GM23338 (cell line): ENCODE data around the gene GTF3C5. TPM values are rescaled to one million over a fixed set of nuclear protein-coding genes. Genes with fewer than 3 reads are reported as not detected.

Experiments
- ATAC-seq: fragments of 200-7000 bp; cut with Tn5 transposase; 3 replicates; pipeline ENCODE4 v1.9.1; 2020
- DNase-seq: peaks from one replicate; pipeline ENCODE4 v3.0.0-alpha.2; 2015; ENCODE audit warnings: low spot score
- H2AFZ ChIP-seq: fragments of 200-600 bp; sonication (generic); 2 replicates; pipeline ENCODE4 v1.8.0; 2016; ENCODE audit warnings: antibody characterized with exemption, mild to moderate bottlenecking, moderate library complexity
- H3F3A ChIP-seq: fragments of 200-600 bp; sonication (generic); replicated peaks from 2 replicates; pipeline ENCODE4 v1.8.0; 2017; ENCODE audit warnings: antibody characterized with exemption, mixed run types, low read depth
- H3K27ac ChIP-seq: fragments of 200-600 bp; sonication (generic); 2 replicates; pipeline ENCODE4 v1.6.1; 2016; ENCODE audit warnings: low read depth
- H3K27me3 ChIP-seq: fragments of 200-600 bp; sonication (generic); 2 replicates; pipeline ENCODE4 v1.8.0; 2016; ENCODE audit warnings: mild to moderate bottlenecking, mixed run types, moderate library complexity; ENCODE audit not compliant: insufficient read depth
- H3K36me3 ChIP-seq: fragments of 200-600 bp; sonication (generic); 2 replicates; pipeline ENCODE4 v1.8.0; 2016; ENCODE audit warnings: mild to moderate bottlenecking; ENCODE audit not compliant: insufficient read depth
- H3K4me1 ChIP-seq: fragments of 200-600 bp; sonication (generic); 2 replicates; pipeline ENCODE4 v1.8.0; 2016; ENCODE audit warnings: mild to moderate bottlenecking, moderate library complexity; ENCODE audit not compliant: insufficient read depth
- H3K4me2 ChIP-seq: fragments of 200-600 bp; sonication (generic); 2 replicates; pipeline ENCODE4 v1.7.1; 2017; ENCODE audit warnings: mixed run types
- H3K4me3 ChIP-seq: fragments of 200-600 bp; sonication (generic); 2 replicates; pipeline ENCODE4 v1.6.1; 2016; ENCODE audit warnings: mixed run types
- H3K79me2 ChIP-seq: fragments of 200-600 bp; sonication (generic); replicated peaks from 2 replicates; pipeline ENCODE4 v1.8.0; 2017; ENCODE audit warnings: mild to moderate bottlenecking; ENCODE audit not compliant: insufficient read depth
- H3K9me2 ChIP-seq: fragments of 200-600 bp; sonication (generic); 2 replicates; pipeline ENCODE4 v1.8.0; 2017; ENCODE audit not compliant: insufficient read depth
- H4K20me1 ChIP-seq: fragments of 200-600 bp; sonication (generic); replicated peaks from 2 replicates; pipeline ENCODE4 v1.8.0; 2017; ENCODE audit warnings: mild to moderate bottlenecking; ENCODE audit not compliant: insufficient read depth
- H3K27ac Mint-ChIP-seq: 2 replicates; pipeline ENCODE4 v1.8.0; 2020; ENCODE audit warnings: inconsistent platforms, mild to moderate bottlenecking, moderate library complexity, mixed read lengths
- H3K27me3 Mint-ChIP-seq: 3 replicates; pipeline ENCODE4 v1.8.0; 2022; ENCODE audit warnings: low read depth, mild to moderate bottlenecking, moderate library complexity, mixed read lengths, inconsistent platforms; ENCODE audit not compliant: insufficient read depth, poor library complexity
- H3K36me3 Mint-ChIP-seq: 3 replicates; pipeline ENCODE4 v1.8.0; 2021; ENCODE audit warnings: low read depth, mild to moderate bottlenecking, inconsistent platforms, moderate library complexity, mixed read lengths
- H3K4me1 Mint-ChIP-seq: 3 replicates; pipeline ENCODE4 v1.8.0; 2020; ENCODE audit warnings: mild to moderate bottlenecking, inconsistent platforms, mixed read lengths
- H3K4me3 Mint-ChIP-seq: 3 replicates; pipeline ENCODE4 v1.8.0; 2021; ENCODE audit warnings: moderate library complexity, mild to moderate bottlenecking, inconsistent platforms, mixed read lengths
- H3K9me3 Mint-ChIP-seq: 3 replicates; pipeline ENCODE4 v1.8.0; 2020; ENCODE audit warnings: moderate library complexity, mild to moderate bottlenecking, inconsistent platforms, mixed read lengths
- CREB1 ChIP-seq: fragments of 250-450 bp; sonication (Bioruptor Pico); IDR thresholded peaks from 2 replicates; pipeline ENCODE4 v1.5.0; 2020; ENCODE audit warnings: low read depth, mild to moderate bottlenecking, moderate library complexity
- EZH2 ChIP-seq: fragments of 200-600 bp; sonication (generic); IDR thresholded peaks from one replicate; pipeline ENCODE4 v1.8.0; 2017; ENCODE audit warnings: antibody characterized with exemption, mild to moderate bottlenecking, low read depth; ENCODE audit not compliant: unreplicated experiment
- JUNB ChIP-seq: IDR thresholded peaks from one replicate; pipeline ENCODE4 v1.6.1; 2016; ENCODE audit warnings: antibody characterized with exemption; ENCODE audit not compliant: unreplicated experiment
- NANOG ChIP-seq: IDR thresholded peaks from 2 replicates; pipeline ENCODE4 v1.6.1; 2016; ENCODE audit warnings: antibody characterized with exemption, borderline replicate concordance
- POLR2AphosphoS5 ChIP-seq: IDR thresholded peaks from 2 replicates; pipeline ENCODE4 v1.6.1; 2016; ENCODE audit warnings: antibody characterized with exemption, low read depth
- STAT1 ChIP-seq: IDR thresholded peaks from one replicate; pipeline ENCODE4 v1.6.1; 2016; ENCODE audit warnings: antibody characterized with exemption; ENCODE audit not compliant: unreplicated experiment
- ZNF114 ChIP-seq: fragments of 250-450 bp; sonication (Bioruptor Pico); IDR thresholded peaks from 2 replicates; pipeline ENCODE4 v1.5.0; 2020; ENCODE audit warnings: mild to moderate bottlenecking, moderate library complexity
- ZNF331 ChIP-seq: fragments of 250-450 bp; sonication (Bioruptor Pico); IDR thresholded peaks from 2 replicates; pipeline ENCODE4 v1.5.0; 2020; ENCODE audit warnings: low read depth, mild to moderate bottlenecking, moderate library complexity
- polyA plus RNA-seq: library from polyadenylated mRNA; unstranded; fragments of >200 nt; fragmentation: Nextera tagmentation; extraction: Ambion mirVana; gene quantifications from 2 replicates; pipeline ENCODE4 v1.2.1, GENCODE V29; 2016
- total RNA-seq: library from RNA; depleted of rRNA; stranded (reverse); fragments of >200 nt; shearing (Covaris generic); gene quantifications from 2 replicates; pipeline ENCODE4 v1.2.3, GENCODE V29; 2014
- TF ChIP-seq, protein P1 (sequence below): fragments of 250-450 bp; sonication (Bioruptor Pico); IDR thresholded peaks from 2 replicates; pipeline ENCODE4 v1.5.0; 2020; ENCODE audit warnings: mild to moderate bottlenecking, moderate library complexity
- TF ChIP-seq, protein P2 (sequence below): IDR thresholded peaks from 2 replicates; pipeline ENCODE4 v1.6.1; 2016; ENCODE audit warnings: antibody characterized with exemption
- TF ChIP-seq, protein P3 (sequence below): IDR thresholded peaks from one replicate; pipeline ENCODE4 v1.6.1; 2018; ENCODE audit warnings: antibody characterized with exemption; ENCODE audit not compliant: unreplicated experiment
- TF ChIP-seq, protein P4 (sequence below), 2 experiments: fragments of 200-600 bp in 1 of 2; sonication (generic) in 1 of 2; conservative IDR thresholded peaks; 2 replicates each; pipeline versions ENCODE4 v1.5.1 to v1.6.1; 2016 to 2017; ENCODE audit warnings: antibody characterized with exemption in 2 of 2, low read depth in 2 of 2, mild to moderate bottlenecking in 2 of 2, moderate library complexity in 1 of 2

GTF3C5 gene
- total and polyA plus RNA-seq, 2 experiments from 2014 or later = 46.0 to 78.8 TPM

DNA sequence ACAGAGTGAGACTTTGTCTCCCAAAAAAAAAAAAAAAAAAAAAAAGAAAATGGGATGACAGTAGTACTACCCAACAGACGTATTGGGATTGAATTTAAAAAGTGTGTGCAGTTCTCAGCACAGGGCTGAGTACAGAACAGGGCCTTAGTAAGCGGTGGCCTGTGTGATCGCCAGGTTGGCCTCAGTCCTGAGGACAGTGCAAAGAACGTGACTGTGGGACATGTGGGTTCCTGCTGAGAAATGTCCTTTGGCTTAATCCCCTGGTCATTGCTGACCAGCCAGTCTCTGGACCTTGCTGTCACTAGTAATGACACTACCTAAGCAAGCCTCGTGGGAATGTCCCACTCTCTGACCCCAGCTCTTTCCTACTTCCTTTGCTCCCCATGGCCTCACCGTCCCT is 13.3 kb downstream of the GTF3C5 start (continued):
- TF ChIP-seq, protein P1, sequence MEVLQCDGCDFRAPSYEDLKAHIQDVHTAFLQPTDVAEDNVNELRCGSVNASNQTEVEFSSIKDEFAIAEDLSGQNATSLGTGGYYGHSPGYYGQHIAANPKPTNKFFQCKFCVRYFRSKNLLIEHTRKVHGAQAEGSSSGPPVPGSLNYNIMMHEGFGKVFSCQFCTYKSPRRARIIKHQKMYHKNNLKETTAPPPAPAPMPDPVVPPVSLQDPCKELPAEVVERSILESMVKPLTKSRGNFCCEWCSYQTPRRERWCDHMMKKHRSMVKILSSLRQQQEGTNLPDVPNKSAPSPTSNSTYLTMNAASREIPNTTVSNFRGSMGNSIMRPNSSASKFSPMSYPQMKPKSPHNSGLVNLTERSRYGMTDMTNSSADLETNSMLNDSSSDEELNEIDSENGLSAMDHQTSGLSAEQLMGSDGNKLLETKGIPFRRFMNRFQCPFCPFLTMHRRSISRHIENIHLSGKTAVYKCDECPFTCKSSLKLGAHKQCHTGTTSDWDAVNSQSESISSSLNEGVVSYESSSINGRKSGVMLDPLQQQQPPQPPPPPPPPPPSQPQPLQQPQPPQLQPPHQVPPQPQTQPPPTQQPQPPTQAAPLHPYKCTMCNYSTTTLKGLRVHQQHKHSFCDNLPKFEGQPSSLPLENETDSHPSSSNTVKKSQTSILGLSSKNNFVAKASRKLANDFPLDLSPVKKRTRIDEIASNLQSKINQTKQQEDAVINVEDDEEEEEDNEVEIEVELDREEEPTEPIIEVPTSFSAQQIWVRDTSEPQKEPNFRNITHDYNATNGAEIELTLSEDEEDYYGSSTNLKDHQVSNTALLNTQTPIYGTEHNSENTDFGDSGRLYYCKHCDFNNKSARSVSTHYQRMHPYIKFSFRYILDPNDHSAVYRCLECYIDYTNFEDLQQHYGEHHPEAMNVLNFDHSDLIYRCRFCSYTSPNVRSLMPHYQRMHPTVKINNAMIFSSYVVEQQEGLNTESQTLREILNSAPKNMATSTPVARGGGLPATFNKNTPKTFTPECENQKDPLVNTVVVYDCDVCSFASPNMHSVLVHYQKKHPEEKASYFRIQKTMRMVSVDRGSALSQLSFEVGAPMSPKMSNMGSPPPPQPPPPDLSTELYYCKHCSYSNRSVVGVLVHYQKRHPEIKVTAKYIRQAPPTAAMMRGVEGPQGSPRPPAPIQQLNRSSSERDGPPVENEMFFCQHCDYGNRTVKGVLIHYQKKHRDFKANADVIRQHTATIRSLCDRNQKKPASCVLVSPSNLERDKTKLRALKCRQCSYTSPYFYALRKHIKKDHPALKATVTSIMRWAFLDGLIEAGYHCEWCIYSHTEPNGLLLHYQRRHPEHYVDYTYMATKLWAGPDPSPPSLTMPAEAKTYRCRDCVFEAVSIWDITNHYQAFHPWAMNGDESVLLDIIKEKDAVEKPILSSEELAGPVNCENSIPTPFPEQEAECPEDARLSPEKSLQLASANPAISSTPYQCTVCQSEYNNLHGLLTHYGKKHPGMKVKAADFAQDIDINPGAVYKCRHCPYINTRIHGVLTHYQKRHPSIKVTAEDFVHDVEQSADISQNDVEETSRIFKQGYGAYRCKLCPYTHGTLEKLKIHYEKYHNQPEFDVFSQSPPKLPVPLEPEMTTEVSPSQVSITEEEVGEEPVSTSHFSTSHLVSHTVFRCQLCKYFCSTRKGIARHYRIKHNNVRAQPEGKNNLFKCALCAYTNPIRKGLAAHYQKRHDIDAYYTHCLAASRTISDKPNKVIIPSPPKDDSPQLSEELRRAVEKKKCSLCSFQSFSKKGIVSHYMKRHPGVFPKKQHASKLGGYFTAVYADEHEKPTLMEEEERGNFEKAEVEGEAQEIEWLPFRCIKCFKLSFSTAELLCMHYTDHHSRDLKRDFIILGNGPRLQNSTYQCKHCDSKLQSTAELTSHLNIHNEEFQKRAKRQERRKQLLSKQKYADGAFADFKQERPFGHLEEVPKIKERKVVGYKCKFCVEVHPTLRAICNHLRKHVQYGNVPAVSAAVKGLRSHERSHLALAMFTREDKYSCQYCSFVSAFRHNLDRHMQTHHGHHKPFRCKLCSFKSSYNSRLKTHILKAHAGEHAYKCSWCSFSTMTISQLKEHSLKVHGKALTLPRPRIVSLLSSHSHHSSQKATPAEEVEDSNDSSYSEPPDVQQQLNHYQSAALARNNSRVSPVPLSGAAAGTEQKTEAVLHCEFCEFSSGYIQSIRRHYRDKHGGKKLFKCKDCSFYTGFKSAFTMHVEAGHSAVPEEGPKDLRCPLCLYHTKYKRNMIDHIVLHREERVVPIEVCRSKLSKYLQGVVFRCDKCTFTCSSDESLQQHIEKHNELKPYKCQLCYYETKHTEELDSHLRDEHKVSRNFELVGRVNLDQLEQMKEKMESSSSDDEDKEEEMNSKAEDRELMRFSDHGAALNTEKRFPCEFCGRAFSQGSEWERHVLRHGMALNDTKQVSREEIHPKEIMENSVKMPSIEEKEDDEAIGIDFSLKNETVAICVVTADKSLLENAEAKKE (CRISPR knock-in tag) = no peak
- TF ChIP-seq, protein P2, sequence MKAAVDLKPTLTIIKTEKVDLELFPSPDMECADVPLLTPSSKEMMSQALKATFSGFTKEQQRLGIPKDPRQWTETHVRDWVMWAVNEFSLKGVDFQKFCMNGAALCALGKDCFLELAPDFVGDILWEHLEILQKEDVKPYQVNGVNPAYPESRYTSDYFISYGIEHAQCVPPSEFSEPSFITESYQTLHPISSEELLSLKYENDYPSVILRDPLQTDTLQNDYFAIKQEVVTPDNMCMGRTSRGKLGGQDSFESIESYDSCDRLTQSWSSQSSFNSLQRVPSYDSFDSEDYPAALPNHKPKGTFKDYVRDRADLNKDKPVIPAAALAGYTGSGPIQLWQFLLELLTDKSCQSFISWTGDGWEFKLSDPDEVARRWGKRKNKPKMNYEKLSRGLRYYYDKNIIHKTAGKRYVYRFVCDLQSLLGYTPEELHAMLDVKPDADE = no peak
- TF ChIP-seq ZNF331 (CRISPR knock-in tag) (no peak), ZNF114 (CRISPR knock-in tag) (no peak)

DNA sequence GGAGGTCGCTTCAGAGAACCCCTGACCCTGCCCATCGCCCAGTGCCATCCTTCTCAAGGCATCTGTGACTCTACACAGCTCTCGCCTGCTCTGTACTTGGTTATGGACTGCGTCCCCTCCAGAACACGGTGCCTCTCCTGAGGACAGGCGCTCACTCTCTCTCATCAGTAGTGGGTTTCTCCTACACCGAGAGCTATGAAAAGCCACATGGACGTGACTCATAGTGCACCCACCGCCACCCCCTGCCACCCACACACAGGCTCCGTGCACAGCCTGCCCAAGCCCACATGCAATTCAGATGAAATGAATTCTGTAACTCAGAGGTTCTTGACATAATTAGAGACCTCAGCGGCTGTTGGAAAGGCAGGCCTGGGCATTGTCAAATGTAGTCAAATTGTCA is 13.9 kb downstream of the GTF3C5 start:
- H3K27me3 ChIP-seq = no peaks in the 10 kb centered on the region
- ATAC-seq (no peak), DNase-seq (no peak)
- Mint-ChIP-seq H3K27ac (no peak overlapping the region), H3K4me1 (no peaks in the 10 kb centered on the region), H3K27me3 (peaks cover 7% of the 10 kb centered on the region), H3K4me3 (no peak overlapping the region), H3K9me3 (no peaks in the 10 kb centered on the region), H3K36me3 (peaks cover 68% of the 10 kb centered on the region)
- no peaks in the 10 kb centered on the region for H3F3A ChIP-seq
- no peak overlapping the region for H3K4me2 ChIP-seq
- no peak overlapping the region for H3K4me3 ChIP-seq
- peaks cover 11% of the 10 kb centered on the region; the same call in 1 of the 2 replicates for H4K20me1 ChIP-seq
- H3K9me2 ChIP-seq = no peaks in the 10 kb centered on the region
- peaks cover 8% of the 10 kb centered on the region for H3K79me2 ChIP-seq
- no peaks in the 10 kb centered on the region for H3K4me1 ChIP-seq
- H2AFZ ChIP-seq = no peak overlapping the region
- peaks cover 4% of the 10 kb centered on the region for H3K36me3 ChIP-seq
- no peak overlapping the region for H3K27ac ChIP-seq
- TF ChIP-seq ZNF114 (CRISPR knock-in tag) (no peak), STAT1 (no peak), JUNB (no peak), EZH2 (no peak), CREB1 (no peak), ZNF331 (CRISPR knock-in tag) (no peak), POLR2AphosphoS5 (no peak), NANOG (no peak)
- TF ChIP-seq, protein P3, sequence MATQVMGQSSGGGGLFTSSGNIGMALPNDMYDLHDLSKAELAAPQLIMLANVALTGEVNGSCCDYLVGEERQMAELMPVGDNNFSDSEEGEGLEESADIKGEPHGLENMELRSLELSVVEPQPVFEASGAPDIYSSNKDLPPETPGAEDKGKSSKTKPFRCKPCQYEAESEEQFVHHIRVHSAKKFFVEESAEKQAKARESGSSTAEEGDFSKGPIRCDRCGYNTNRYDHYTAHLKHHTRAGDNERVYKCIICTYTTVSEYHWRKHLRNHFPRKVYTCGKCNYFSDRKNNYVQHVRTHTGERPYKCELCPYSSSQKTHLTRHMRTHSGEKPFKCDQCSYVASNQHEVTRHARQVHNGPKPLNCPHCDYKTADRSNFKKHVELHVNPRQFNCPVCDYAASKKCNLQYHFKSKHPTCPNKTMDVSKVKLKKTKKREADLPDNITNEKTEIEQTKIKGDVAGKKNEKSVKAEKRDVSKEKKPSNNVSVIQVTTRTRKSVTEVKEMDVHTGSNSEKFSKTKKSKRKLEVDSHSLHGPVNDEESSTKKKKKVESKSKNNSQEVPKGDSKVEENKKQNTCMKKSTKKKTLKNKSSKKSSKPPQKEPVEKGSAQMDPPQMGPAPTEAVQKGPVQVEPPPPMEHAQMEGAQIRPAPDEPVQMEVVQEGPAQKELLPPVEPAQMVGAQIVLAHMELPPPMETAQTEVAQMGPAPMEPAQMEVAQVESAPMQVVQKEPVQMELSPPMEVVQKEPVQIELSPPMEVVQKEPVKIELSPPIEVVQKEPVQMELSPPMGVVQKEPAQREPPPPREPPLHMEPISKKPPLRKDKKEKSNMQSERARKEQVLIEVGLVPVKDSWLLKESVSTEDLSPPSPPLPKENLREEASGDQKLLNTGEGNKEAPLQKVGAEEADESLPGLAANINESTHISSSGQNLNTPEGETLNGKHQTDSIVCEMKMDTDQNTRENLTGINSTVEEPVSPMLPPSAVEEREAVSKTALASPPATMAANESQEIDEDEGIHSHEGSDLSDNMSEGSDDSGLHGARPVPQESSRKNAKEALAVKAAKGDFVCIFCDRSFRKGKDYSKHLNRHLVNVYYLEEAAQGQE = no peak
- TF ChIP-seq, protein P2 = no peak
- TF ChIP-seq, protein P4, sequence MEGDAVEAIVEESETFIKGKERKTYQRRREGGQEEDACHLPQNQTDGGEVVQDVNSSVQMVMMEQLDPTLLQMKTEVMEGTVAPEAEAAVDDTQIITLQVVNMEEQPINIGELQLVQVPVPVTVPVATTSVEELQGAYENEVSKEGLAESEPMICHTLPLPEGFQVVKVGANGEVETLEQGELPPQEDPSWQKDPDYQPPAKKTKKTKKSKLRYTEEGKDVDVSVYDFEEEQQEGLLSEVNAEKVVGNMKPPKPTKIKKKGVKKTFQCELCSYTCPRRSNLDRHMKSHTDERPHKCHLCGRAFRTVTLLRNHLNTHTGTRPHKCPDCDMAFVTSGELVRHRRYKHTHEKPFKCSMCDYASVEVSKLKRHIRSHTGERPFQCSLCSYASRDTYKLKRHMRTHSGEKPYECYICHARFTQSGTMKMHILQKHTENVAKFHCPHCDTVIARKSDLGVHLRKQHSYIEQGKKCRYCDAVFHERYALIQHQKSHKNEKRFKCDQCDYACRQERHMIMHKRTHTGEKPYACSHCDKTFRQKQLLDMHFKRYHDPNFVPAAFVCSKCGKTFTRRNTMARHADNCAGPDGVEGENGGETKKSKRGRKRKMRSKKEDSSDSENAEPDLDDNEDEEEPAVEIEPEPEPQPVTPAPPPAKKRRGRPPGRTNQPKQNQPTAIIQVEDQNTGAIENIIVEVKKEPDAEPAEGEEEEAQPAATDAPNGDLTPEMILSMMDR (conservative IDR thresholded peaks at IDR 0.05; ENCODE audit: low read depth in 2 of 2) = no peak
